CD14-positive monocyte (primary cell): ENCODE results near the gene SRGAP2C. TPM values are rescaled to one million over a fixed set of nuclear protein-coding genes. Genes with fewer than 3 reads are reported as not detected.
"Not testable (repeated sequence)": the region's sequence is repeated elsewhere in the genome, so short reads cannot be mapped to it uniquely, and the experiment has no call there.

ENCODE experiments used
- DNase-seq, 3 donors: peaks; one replicate each; pipeline ENCODE4 v3.0.0-alpha.2; 2011 to 2022
- H2AFZ ChIP-seq: 2 replicates; pipeline ENCODE4 v1.6.0; 2012; ENCODE audit warnings: mild to moderate bottlenecking, low read depth, low read length, inconsistent platforms; ENCODE audit not compliant: insufficient read depth, poor library complexity, severe bottlenecking
- H3K27ac ChIP-seq, 2 donors: 1 replicate in 1 of 2; 2 replicates in 1 of 2; pipeline ENCODE4 v1.5.1; 2012 to 2013; ENCODE audit warnings: low read length in 2 of 2, control low read depth in 1 of 2, inconsistent platforms in 1 of 2, low read depth in 1 of 2, mild to moderate bottlenecking in 1 of 2
- H3K27me3 ChIP-seq, 2 donors: one replicate each; pipeline versions ENCODE4 v1.6.0 to v1.6.1; 2011 to 2013; ENCODE audit warnings: low read length in 2 of 2; ENCODE audit not compliant: control insufficient read depth in 2 of 2, insufficient read depth in 2 of 2
- H3K36me3 ChIP-seq, 2 donors: replicated peaks in 1 of 2; 1 replicate in 1 of 2; 2 replicates in 1 of 2; pipeline versions ENCODE4 v1.5.1 to v1.6.1; 2012 to 2013; ENCODE audit warnings: low read length in 2 of 2, control low read depth in 1 of 2, inconsistent platforms in 1 of 2, mild to moderate bottlenecking in 1 of 2; ENCODE audit not compliant: insufficient read depth in 2 of 2, control insufficient read depth in 1 of 2
- H3K4me1 ChIP-seq, 2 donors: 1 replicate in 1 of 2; 2 replicates in 1 of 2; pipeline versions ENCODE4 v1.5.1 to v1.6.1; 2012 to 2013; ENCODE audit warnings: low read length in 2 of 2, control low read depth in 1 of 2, inconsistent platforms in 1 of 2, mild to moderate bottlenecking in 1 of 2, moderate library complexity in 1 of 2; ENCODE audit not compliant: insufficient read depth in 2 of 2, control insufficient read depth in 1 of 2
- H3K4me2 ChIP-seq: replicated peaks from 2 replicates; pipeline ENCODE3; 2012; ENCODE audit warnings: low read length, moderate library complexity, mild to moderate bottlenecking; ENCODE audit not compliant: poor library complexity, severe bottlenecking; ENCODE audit errors: extremely low read depth
- H3K4me3 ChIP-seq, 3 experiments: fragments of 200-600 bp in 1 of 3; sonication (generic) in 1 of 3; replicated peaks in 1 of 3; 1 replicate in 2 of 3; 2 replicates in 1 of 3; pipeline ENCODE4 v1.5.1; 2011 to 2013; ENCODE audit warnings: low read length in 3 of 3, mild to moderate bottlenecking in 3 of 3, control low read depth in 2 of 3, low read depth in 2 of 3, inconsistent platforms in 1 of 3, moderate library complexity in 1 of 3
- H3K79me2 ChIP-seq: 2 replicates; pipeline ENCODE4 v1.6.0; 2012; ENCODE audit warnings: mild to moderate bottlenecking, control low read depth, inconsistent platforms, low read length, moderate library complexity; ENCODE audit not compliant: insufficient read depth
- H3K9ac ChIP-seq: 2 replicates; pipeline ENCODE4 v1.6.0; 2017; ENCODE audit warnings: low read length, mild to moderate bottlenecking; ENCODE audit not compliant: insufficient read depth, poor library complexity, severe bottlenecking
- H3K9me3 ChIP-seq, 2 donors: replicated peaks in 1 of 2; 1 replicate in 1 of 2; 2 replicates in 1 of 2; pipeline versions ENCODE4 v1.5.1 to v1.6.1; 2012 to 2013; ENCODE audit warnings: low read length in 2 of 2, control low read depth in 1 of 2; ENCODE audit not compliant: control insufficient read depth in 1 of 2, insufficient read depth in 1 of 2
- H4K20me1 ChIP-seq: 2 replicates; pipeline ENCODE4 v1.6.0; 2012; ENCODE audit warnings: mild to moderate bottlenecking, low read length, control low read depth, moderate library complexity; ENCODE audit not compliant: insufficient read depth
- H3K27ac Mint-ChIP-seq, 7 donors: one replicate each; pipeline ENCODE4 v1.8.0; 2020; ENCODE audit warnings: mild to moderate bottlenecking in 7 of 7, mixed read lengths in 7 of 7, moderate library complexity in 6 of 7, inconsistent platforms in 2 of 7
- H3K27me3 Mint-ChIP-seq, 3 donors: one replicate each; pipeline ENCODE4 v1.8.0; 2021 to 2022; ENCODE audit warnings: low read depth in 3 of 3, mild to moderate bottlenecking in 3 of 3, mixed read lengths in 3 of 3, moderate library complexity in 3 of 3, inconsistent platforms in 1 of 3
- H3K36me3 Mint-ChIP-seq, 2 donors: one replicate each; pipeline ENCODE4 v1.8.0; 2020; ENCODE audit warnings: mixed read lengths in 2 of 2, inconsistent platforms in 1 of 2, mild to moderate bottlenecking in 1 of 2
- H3K4me1 Mint-ChIP-seq: one replicate; pipeline ENCODE4 v1.8.0; 2020; ENCODE audit warnings: mild to moderate bottlenecking, mixed read lengths
- H3K4me3 Mint-ChIP-seq, 2 donors: one replicate each; pipeline ENCODE4 v1.8.0; 2020; ENCODE audit warnings: mild to moderate bottlenecking in 2 of 2, mixed read lengths in 2 of 2, moderate library complexity in 1 of 2
- H3K9me3 Mint-ChIP-seq, 7 donors: one replicate each; pipeline ENCODE4 v1.8.0; 2020 to 2022; ENCODE audit warnings: mixed read lengths in 7 of 7, mild to moderate bottlenecking in 6 of 7, moderate library complexity in 6 of 7, inconsistent platforms in 2 of 7
- WGBS: methylation state at CpG from one replicate; pipeline ENCODE4 v1.1.5; 2013; ENCODE audit warnings: missing lambda C conversion rate; ENCODE audit not compliant: insufficient coverage; 5-methylcytosine and 5-hydroxymethylcytosine counted together
- intact Hi-C, 2 donors: fragments of 100-400 bp; cut with micrococcal nuclease; formaldehyde crosslinking; loops; one replicate each; pipeline versions ENCODE4 v1.15.0 to v1.15.1; 2023
- polyA plus RNA-seq, 3 donors: library from polyadenylated mRNA; depleted of rRNA in 1 of 3; unstranded in 2 of 3; stranded (reverse) in 1 of 3; fragments of 300-500 nt in 2 of 3; fragments of >200 nt in 1 of 3; fragmentation: Illumina TruSeq in 2 of 3; gene quantifications; 1 replicate in 2 of 3; 2 replicates in 1 of 3; pipeline ENCODE4 v1.2.3, GENCODE V29; 2012 to 2021

SRGAP2C gene
- polyA plus RNA-seq, 3 donors, result 3.7 to 13.5 (median 5.4) TPM

DNA sequence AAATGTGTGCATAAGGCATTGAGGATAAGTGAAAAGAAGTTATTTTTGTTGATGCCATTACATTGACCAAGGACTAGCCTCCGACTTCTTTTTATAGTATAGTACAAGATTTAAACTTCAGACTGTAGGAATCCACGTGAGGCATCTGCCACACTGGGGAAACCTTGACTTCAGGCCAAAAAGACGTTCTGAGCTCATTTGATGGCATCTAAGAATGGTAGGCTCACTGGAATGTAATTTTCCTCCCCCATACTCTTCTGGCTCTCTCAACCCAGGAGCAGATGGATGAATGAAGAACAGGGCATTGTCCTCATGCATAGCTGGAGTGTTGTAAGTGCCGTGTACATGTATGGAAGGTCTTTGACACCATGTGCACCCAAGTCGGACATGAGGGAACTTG is 194.0 kb downstream of the SRGAP2C start:
- H4K20me1 ChIP-seq, H3K4me2 ChIP-seq, H2AFZ ChIP-seq, H3K4me1 ChIP-seq, H3K4me3 Mint-ChIP-seq, H3K4me3 ChIP-seq, H3K36me3 ChIP-seq, H3K9ac ChIP-seq, H3K27me3 Mint-ChIP-seq, H3K79me2 ChIP-seq, H3K9me3 ChIP-seq, H3K4me1 Mint-ChIP-seq, H3K9me3 Mint-ChIP-seq, H3K27me3 ChIP-seq, H3K27ac Mint-ChIP-seq, intact Hi-C loops, DNase-seq, H3K27ac ChIP-seq, H3K36me3 Mint-ChIP-seq: not testable (repeated sequence)
- no CpG with 5 or more reads among the region's 5 CpGs for WGBS

GRCh38 chr1:121384754-121385153 is 200.0 kb downstream of the SRGAP2C start:
- H4K20me1 ChIP-seq, H3K4me2 ChIP-seq, H3K9me3 Mint-ChIP-seq, intact Hi-C loops, H3K9ac ChIP-seq, H3K36me3 Mint-ChIP-seq, H3K36me3 ChIP-seq, H3K79me2 ChIP-seq, H3K27me3 ChIP-seq, H3K4me3 ChIP-seq, H3K4me1 Mint-ChIP-seq, H3K27ac Mint-ChIP-seq, H3K27ac ChIP-seq, DNase-seq, H3K9me3 ChIP-seq, H3K4me1 ChIP-seq, H2AFZ ChIP-seq, H3K27me3 Mint-ChIP-seq, H3K4me3 Mint-ChIP-seq: not testable (repeated sequence)
- no CpG with 5 or more reads among the region's 4 CpGs for WGBS

GRCh38 chr1:121385162-121385561 is 200.4 kb downstream of the SRGAP2C start:
- H3K27ac ChIP-seq, H3K4me1 Mint-ChIP-seq, H3K79me2 ChIP-seq, H3K9ac ChIP-seq, DNase-seq, H3K36me3 Mint-ChIP-seq, H3K9me3 Mint-ChIP-seq, H4K20me1 ChIP-seq, H3K4me2 ChIP-seq, H3K27me3 ChIP-seq, H2AFZ ChIP-seq, H3K9me3 ChIP-seq, H3K4me3 ChIP-seq, H3K36me3 ChIP-seq, intact Hi-C loops, H3K27me3 Mint-ChIP-seq, H3K27ac Mint-ChIP-seq, H3K4me1 ChIP-seq, H3K4me3 Mint-ChIP-seq: not testable (repeated sequence)
- WGBS, result no CpG with 5 or more reads among the region's 3 CpGs

DNA sequence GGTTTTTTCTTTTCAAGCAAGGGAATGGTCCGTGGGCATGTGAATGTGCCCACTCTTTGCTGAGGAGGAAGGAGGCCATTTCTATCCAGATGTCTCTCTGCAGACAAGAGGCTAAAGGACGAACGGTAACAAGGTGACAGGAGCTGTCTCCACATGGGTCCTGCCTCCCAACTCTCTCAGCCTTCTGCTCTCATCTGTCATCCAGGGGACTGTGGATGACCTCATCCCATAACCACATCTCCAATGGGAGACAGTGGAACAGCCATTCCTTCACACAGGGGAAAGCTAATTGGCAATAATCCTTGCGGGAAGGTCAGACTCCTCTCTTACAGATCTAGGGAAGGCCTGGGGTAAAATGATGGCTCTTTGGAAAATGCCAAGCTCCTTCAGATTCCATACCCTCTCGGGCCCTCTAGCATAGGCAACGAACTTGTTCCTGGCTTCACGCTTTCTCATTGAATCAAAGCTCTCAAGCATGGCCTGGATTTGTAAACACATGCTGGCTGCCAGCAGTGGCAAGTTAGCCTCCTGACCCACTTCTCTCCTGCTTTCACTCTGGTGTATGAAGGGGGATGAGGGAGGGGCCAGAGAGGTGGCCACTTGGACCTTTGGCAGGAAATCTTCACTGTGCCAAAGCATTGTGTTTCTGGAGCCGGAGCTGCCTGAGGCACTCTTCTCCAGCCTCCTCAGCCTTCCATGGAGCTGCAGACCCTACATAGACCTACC is 201.0 kb downstream of the SRGAP2C start:
- H3K9me3 Mint-ChIP-seq, H3K9ac ChIP-seq, H3K9me3 ChIP-seq, H2AFZ ChIP-seq, H3K36me3 Mint-ChIP-seq, H3K4me3 ChIP-seq, H3K4me1 Mint-ChIP-seq, H3K36me3 ChIP-seq, H4K20me1 ChIP-seq, intact Hi-C loops, H3K27ac ChIP-seq, H3K27me3 Mint-ChIP-seq, H3K27me3 ChIP-seq, H3K27ac Mint-ChIP-seq, DNase-seq, H3K79me2 ChIP-seq, H3K4me1 ChIP-seq, H3K4me2 ChIP-seq, H3K4me3 Mint-ChIP-seq: not testable (repeated sequence)
- WGBS, result no CpG with 5 or more reads among the region's 8 CpGs
